ENCODE measurements around the gene SLFN12L. TPM values are rescaled to one million over a fixed set of nuclear protein-coding genes. Genes with fewer than 3 reads are reported as not detected.
A peak's percentile ranks its signal among the peaks of the same experiment; 100 is the strongest.
"Not testable (repeated sequence)": the region's sequence is repeated elsewhere in the genome, so short reads cannot be mapped to it uniquely, and the experiment has no call there.

The SLFN12L gene
- total RNA-seq, 1 experiment from 2014 or later = not detected

DNA sequence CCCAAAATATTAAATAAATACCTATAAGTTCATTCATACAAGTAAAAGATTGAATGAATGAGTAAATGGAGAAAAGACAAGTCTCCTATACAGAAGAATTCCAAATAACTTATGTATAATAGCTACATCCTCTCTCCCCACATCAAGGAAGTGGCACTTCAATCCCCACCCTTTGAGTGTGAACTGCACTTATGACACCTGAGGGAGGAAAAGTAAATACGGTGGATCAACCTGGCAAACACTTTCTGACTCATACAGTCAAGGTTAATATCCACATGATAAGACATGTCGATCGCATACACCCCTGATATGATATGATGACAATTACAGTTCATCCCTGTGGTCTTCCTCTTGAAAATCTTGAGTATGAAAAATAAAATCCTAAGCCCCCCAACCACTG, 18.0 kb downstream of the SLFN12L start:
- no peak overlapping the region for H3K27ac ChIP-seq
- DNase-seq = peak in 1 of 2 experiments; percentile 39
- no peaks in the 10 kb centered on the region for H3K36me3 ChIP-seq (ENCODE audit: low read depth)
- H3K27me3 ChIP-seq (ENCODE audit: insufficient read depth, low read depth) = peaks cover 43% of the 10 kb centered on the region
- ChIA-PET CTCF (no interaction called here), POLR2A (ENCODE audit: unreplicated experiment) (no interaction called here)
- intact Hi-C loops (cut with micrococcal nuclease; ENCODE audit: unreplicated experiment) = no loop called here
- no peaks in the 10 kb centered on the region for H3F3A ChIP-seq (ENCODE audit: insufficient read depth, low read depth)
- no peak overlapping the region for H3K4me2 ChIP-seq
- no peaks in the 10 kb centered on the region for H3K79me2 ChIP-seq (ENCODE audit: low read depth)
- H3K9me2 ChIP-seq (ENCODE audit: insufficient read depth) = no peaks in the 10 kb centered on the region
- H3K4me1 ChIP-seq (replicated peaks; ENCODE audit: insufficient read depth) = no peaks in the 10 kb centered on the region
- BruUV-seq (replicated peaks) = no TSS peak
- TF ChIP-seq EZH2 (IDR thresholded peaks at IDR 0.05; ENCODE audit: low read depth) = no peak
- TF ChIP-seq, protein P1, sequence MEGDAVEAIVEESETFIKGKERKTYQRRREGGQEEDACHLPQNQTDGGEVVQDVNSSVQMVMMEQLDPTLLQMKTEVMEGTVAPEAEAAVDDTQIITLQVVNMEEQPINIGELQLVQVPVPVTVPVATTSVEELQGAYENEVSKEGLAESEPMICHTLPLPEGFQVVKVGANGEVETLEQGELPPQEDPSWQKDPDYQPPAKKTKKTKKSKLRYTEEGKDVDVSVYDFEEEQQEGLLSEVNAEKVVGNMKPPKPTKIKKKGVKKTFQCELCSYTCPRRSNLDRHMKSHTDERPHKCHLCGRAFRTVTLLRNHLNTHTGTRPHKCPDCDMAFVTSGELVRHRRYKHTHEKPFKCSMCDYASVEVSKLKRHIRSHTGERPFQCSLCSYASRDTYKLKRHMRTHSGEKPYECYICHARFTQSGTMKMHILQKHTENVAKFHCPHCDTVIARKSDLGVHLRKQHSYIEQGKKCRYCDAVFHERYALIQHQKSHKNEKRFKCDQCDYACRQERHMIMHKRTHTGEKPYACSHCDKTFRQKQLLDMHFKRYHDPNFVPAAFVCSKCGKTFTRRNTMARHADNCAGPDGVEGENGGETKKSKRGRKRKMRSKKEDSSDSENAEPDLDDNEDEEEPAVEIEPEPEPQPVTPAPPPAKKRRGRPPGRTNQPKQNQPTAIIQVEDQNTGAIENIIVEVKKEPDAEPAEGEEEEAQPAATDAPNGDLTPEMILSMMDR (conservative IDR thresholded peaks at IDR 0.05) = no peak
- no peak overlapping the region for H2AFZ ChIP-seq
- H4K20me1 ChIP-seq (ENCODE audit: insufficient read depth) = no peaks in the 10 kb centered on the region
- no peaks in the 10 kb centered on the region for H3K9me3 ChIP-seq (ENCODE audit: insufficient read depth, low read depth)
- no peak overlapping the region for H3K4me3 ChIP-seq

DNA sequence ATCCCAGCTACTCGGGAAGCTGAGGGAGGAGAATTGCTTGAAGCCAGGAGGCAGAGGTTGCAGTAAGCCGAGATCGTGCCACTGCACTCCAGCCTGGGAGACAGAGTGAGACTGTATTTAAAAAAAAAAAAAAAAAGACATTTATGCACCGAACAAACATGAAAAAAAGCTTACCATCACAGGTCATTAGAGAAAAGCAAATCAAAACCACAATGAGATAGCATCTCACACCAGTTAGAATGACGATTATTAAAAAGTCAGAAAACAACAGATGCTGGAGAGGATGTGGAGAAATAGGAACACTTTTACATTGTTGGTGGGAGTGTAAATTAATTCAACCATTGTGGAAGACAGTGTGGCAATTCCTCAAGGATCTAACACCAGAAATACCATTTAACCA, 19.0 kb downstream of the SLFN12L start:
- H3K4me2 ChIP-seq; BruUV-seq (replicated peaks); H3K36me3 ChIP-seq (ENCODE audit: low read depth); H2AFZ ChIP-seq; intact Hi-C loops (cut with micrococcal nuclease; ENCODE audit: unreplicated experiment); H3K4me1 ChIP-seq (replicated peaks; ENCODE audit: insufficient read depth); H3K4me3 ChIP-seq; H3K9me3 ChIP-seq (ENCODE audit: insufficient read depth, low read depth); H3K79me2 ChIP-seq (ENCODE audit: low read depth); CTCF ChIA-PET; H3K9me2 ChIP-seq (ENCODE audit: insufficient read depth); H3K27ac ChIP-seq; DNase-seq; POLR2A ChIA-PET (ENCODE audit: unreplicated experiment); H4K20me1 ChIP-seq (ENCODE audit: insufficient read depth); H3F3A ChIP-seq (ENCODE audit: insufficient read depth, low read depth): not testable (repeated sequence)
- peaks cover 45% of the 10 kb centered on the region for H3K27me3 ChIP-seq (ENCODE audit: insufficient read depth, low read depth)

- Histone ChIP-seq H2AFZ (no peak overlapping the region), H3K9me3 (ENCODE audit: insufficient read depth, low read depth) (no peaks in the 10 kb centered on the region), H3K27ac (no peak overlapping the region), H3K27me3 (ENCODE audit: insufficient read depth, low read depth) (peaks cover 60% of the 10 kb centered on the region), H3K4me1 (replicated peaks; ENCODE audit: insufficient read depth) (no peaks in the 10 kb centered on the region), H3K9me2 (ENCODE audit: insufficient read depth) (no peaks in the 10 kb centered on the region), H3K79me2 (ENCODE audit: low read depth) (no peaks in the 10 kb centered on the region), H3K4me2 (no peak overlapping the region), H4K20me1 (ENCODE audit: insufficient read depth) (no peaks in the 10 kb centered on the region), H3K4me3 (no peak overlapping the region), H3F3A (ENCODE audit: insufficient read depth, low read depth) (no peaks in the 10 kb centered on the region), H3K36me3 (ENCODE audit: low read depth) (no peaks in the 10 kb centered on the region)
- no TSS peak for BruUV-seq (replicated peaks)
- intact Hi-C loops (cut with micrococcal nuclease; ENCODE audit: unreplicated experiment) = no loop called here
- ChIA-PET POLR2A (ENCODE audit: unreplicated experiment) (no interaction called here), CTCF (no interaction called here)
- no peak for DNase-seq
- TF ChIP-seq, protein P1 (conservative IDR thresholded peaks at IDR 0.05) = no peak
- TF ChIP-seq EZH2 (IDR thresholded peaks at IDR 0.05; ENCODE audit: low read depth) = no peak
Observed at GRCh38 chr17:35515027-35515426, 22.5 kb downstream of the SLFN12L start.

DNA sequence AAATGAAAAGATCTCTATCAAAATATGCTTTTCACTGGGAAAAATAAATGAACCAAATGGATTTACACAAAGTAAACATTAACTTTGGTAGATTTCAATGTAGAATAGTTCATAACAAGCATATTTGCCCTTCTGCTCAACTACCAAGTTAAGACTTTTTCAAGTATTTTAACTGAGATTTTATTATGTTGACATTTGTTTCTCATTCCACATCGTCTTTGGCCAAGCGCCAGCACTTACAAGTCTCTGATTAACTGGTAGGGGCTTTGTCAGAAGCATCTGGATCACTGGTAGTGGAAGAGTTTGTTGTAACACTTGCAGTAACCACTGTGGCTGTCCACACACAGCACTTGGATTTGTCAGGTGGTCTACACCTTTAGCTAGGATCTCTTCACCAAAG, 22.9 kb downstream of the SLFN12L start:
- no peak for DNase-seq
- Histone ChIP-seq H3K4me1 (replicated peaks; ENCODE audit: insufficient read depth) (no peaks in the 10 kb centered on the region), H3K36me3 (ENCODE audit: low read depth) (no peaks in the 10 kb centered on the region), H3K27me3 (ENCODE audit: insufficient read depth, low read depth) (peaks cover 63% of the 10 kb centered on the region), H3K4me3 (no peak overlapping the region), H3K4me2 (no peak overlapping the region), H3K9me2 (ENCODE audit: insufficient read depth) (no peaks in the 10 kb centered on the region), H3K79me2 (ENCODE audit: low read depth) (no peaks in the 10 kb centered on the region), H3K27ac (no peak overlapping the region), H4K20me1 (ENCODE audit: insufficient read depth) (no peaks in the 10 kb centered on the region), H3K9me3 (ENCODE audit: insufficient read depth, low read depth) (no peaks in the 10 kb centered on the region), H2AFZ (no peak overlapping the region), H3F3A (ENCODE audit: insufficient read depth, low read depth) (no peaks in the 10 kb centered on the region)
- CTCF ChIA-PET = no interaction called here
- TF ChIP-seq EZH2 (IDR thresholded peaks at IDR 0.05; ENCODE audit: low read depth) = no peak
- TF ChIP-seq, protein P1 (conservative IDR thresholded peaks at IDR 0.05) = no peak
- intact Hi-C loops (cut with micrococcal nuclease; ENCODE audit: unreplicated experiment) = no loop called here
- POLR2A ChIA-PET (ENCODE audit: unreplicated experiment) = no interaction called here
- BruUV-seq (replicated peaks) = no TSS peak
